ENCODE measurements around the gene FRZB.

- TF ChIP-seq, protein P1, sequence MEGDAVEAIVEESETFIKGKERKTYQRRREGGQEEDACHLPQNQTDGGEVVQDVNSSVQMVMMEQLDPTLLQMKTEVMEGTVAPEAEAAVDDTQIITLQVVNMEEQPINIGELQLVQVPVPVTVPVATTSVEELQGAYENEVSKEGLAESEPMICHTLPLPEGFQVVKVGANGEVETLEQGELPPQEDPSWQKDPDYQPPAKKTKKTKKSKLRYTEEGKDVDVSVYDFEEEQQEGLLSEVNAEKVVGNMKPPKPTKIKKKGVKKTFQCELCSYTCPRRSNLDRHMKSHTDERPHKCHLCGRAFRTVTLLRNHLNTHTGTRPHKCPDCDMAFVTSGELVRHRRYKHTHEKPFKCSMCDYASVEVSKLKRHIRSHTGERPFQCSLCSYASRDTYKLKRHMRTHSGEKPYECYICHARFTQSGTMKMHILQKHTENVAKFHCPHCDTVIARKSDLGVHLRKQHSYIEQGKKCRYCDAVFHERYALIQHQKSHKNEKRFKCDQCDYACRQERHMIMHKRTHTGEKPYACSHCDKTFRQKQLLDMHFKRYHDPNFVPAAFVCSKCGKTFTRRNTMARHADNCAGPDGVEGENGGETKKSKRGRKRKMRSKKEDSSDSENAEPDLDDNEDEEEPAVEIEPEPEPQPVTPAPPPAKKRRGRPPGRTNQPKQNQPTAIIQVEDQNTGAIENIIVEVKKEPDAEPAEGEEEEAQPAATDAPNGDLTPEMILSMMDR (IDR thresholded peaks at IDR 0.05), result no peak
- no peak for TF ChIP-seq POLR2A (IDR thresholded peaks at IDR 0.05)
Observed at GRCh38 chr2:182885771-182886170, 19.3 kb upstream of the FRZB start.

Data from thyroid gland (tissue), 4 donors.